Activated T-cell treated with anti-CD3 and anti-CD28 coated beads, Interleukin-2, amount 50 U/mL, for 24 hours (primary cell): ENCODE data around the gene RBM19.

Source experiments
- DNase-seq: peaks from one replicate; pipeline ENCODE4 v3.0.0-alpha.2; 2020
- H3K27ac Mint-ChIP-seq: 2 replicates; pipeline ENCODE4 v1.8.0; 2020; ENCODE audit warnings: mild to moderate bottlenecking, mixed read lengths
- H3K27me3 Mint-ChIP-seq: 2 replicates; pipeline ENCODE4 v1.8.0; 2020; ENCODE audit warnings: mixed read lengths
- H3K36me3 Mint-ChIP-seq: 2 replicates; pipeline ENCODE4 v1.8.0; 2020; ENCODE audit warnings: low read depth, mixed read lengths
- H3K4me1 Mint-ChIP-seq: 2 replicates; pipeline ENCODE4 v1.8.0; 2020; ENCODE audit warnings: low read depth, mixed read lengths
- H3K4me3 Mint-ChIP-seq: 2 replicates; pipeline ENCODE4 v1.8.0; 2020; ENCODE audit warnings: mild to moderate bottlenecking, moderate library complexity, mixed read lengths
- H3K9me3 Mint-ChIP-seq: 2 replicates; pipeline ENCODE4 v1.8.0; 2020; ENCODE audit warnings: mixed read lengths

RBM19 gene

GRCh38 chr12:113776536-113776935 lies 189.6 kb downstream of the RBM19 start:
- Mint-ChIP-seq H3K36me3 (no peaks in the 10 kb centered on the region), H3K27me3 (peaks cover 70% of the 10 kb centered on the region), H3K4me3 (no peak overlapping the region), H3K27ac (no peak overlapping the region), H3K4me1 (no peaks in the 10 kb centered on the region), H3K9me3 (peaks cover 3% of the 10 kb centered on the region)
- DNase-seq: no peak

DNA sequence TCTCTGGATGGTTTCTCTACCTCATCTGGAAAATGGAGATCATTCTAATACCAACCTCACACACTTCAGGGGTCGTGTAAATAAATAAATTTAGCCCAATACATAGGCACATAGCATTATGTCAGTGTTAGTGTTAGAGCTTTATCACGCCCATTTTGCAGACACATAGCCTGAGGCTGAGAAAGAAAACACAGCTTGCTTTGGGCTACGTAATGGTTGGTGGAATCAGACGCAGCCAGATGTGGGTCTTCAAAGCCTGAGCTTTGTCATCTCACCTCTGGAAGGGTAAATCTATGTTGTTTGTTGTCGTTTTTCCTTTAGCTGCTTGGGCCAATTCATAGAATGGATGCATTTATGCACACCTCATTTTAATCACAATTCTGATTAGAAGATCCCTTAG lies 191.6 kb downstream of the RBM19 start:
- H3K27ac Mint-ChIP-seq: no peak overlapping the region
- peaks cover 55% of the 10 kb centered on the region for H3K27me3 Mint-ChIP-seq
- no peak for DNase-seq
- no peaks in the 10 kb centered on the region for H3K9me3 Mint-ChIP-seq
- no peaks in the 10 kb centered on the region for H3K36me3 Mint-ChIP-seq
- H3K4me3 Mint-ChIP-seq: no peak overlapping the region
- no peaks in the 10 kb centered on the region for H3K4me1 Mint-ChIP-seq

DNA sequence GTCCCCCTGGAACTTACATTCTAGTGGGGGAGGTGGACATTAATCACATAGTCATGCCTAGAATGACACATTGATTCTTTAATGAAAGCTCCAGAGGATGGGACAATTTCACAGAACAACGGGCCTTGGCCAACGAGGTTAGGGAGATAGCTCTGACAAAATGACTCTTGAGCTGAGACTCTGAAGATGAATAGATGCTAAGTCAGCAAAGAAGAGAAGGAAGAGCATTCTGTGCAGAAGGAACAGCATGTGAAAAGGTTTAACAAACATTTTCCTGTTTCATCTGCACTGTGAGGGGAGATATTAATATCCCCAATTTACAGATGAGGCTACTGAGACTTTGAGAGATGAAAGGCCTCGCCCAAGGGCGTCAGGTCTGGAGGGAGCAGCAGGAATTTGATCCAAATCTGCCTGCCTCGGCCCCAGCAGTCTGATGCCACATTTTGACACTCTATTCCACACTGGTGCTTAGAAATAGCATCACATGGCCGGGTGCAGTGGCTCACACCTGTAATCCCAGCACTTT lies 193.6 kb downstream of the RBM19 start:
- Mint-ChIP-seq H3K4me1 (no peaks in the 10 kb centered on the region), H3K27ac (no peak overlapping the region), H3K4me3 (no peak overlapping the region), H3K36me3 (no peaks in the 10 kb centered on the region), H3K9me3 (no peaks in the 10 kb centered on the region), H3K27me3 (peaks cover 39% of the 10 kb centered on the region)
- no peak for DNase-seq

DNA sequence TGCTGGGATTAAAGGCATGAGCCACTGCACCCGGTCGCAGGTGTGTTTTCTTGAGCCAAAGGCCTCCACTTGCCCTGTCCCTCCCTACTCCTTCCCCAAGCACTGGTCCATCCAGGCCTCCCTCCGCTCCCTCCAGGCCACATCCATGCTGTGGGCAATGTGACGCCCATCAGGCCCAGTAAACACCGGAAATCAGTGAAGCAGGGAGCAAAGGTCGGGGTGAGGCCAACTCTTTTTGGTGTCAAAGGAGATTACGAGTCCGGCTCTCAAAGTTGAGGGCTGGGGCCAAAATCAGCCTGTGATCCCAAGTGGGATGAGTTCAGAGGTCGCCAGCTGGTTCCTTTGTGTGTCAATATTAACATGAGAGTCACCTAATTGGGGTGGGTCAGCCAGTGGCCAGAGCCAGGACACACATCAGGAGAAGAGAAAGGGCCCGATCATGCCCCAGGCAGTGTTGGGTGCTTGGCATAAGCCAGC lies 195.7 kb downstream of the RBM19 start:
- no peak for DNase-seq
- Mint-ChIP-seq H3K4me3 (no peak overlapping the region), H3K27ac (no peak overlapping the region), H3K36me3 (no peaks in the 10 kb centered on the region), H3K27me3 (peaks cover 24% of the 10 kb centered on the region), H3K4me1 (no peaks in the 10 kb centered on the region), H3K9me3 (no peaks in the 10 kb centered on the region)

- Mint-ChIP-seq H3K27me3 (peaks cover 25% of the 10 kb centered on the region), H3K9me3 (no peaks in the 10 kb centered on the region), H3K36me3 (no peaks in the 10 kb centered on the region), H3K4me1 (no peaks in the 10 kb centered on the region), H3K27ac (no peak overlapping the region), H3K4me3 (no peak overlapping the region)
- no peak for DNase-seq
These were observed 196.8 kb downstream of the RBM19 start for GRCh38 chr12:113769305-113769704.

GRCh38 chr12:113768850-113769249 lies 197.3 kb downstream of the RBM19 start:
- Mint-ChIP-seq H3K36me3 (no peaks in the 10 kb centered on the region), H3K4me3 (no peak overlapping the region), H3K4me1 (no peaks in the 10 kb centered on the region), H3K9me3 (no peaks in the 10 kb centered on the region), H3K27ac (no peak overlapping the region), H3K27me3 (peaks cover 24% of the 10 kb centered on the region)
- no peak for DNase-seq

DNA sequence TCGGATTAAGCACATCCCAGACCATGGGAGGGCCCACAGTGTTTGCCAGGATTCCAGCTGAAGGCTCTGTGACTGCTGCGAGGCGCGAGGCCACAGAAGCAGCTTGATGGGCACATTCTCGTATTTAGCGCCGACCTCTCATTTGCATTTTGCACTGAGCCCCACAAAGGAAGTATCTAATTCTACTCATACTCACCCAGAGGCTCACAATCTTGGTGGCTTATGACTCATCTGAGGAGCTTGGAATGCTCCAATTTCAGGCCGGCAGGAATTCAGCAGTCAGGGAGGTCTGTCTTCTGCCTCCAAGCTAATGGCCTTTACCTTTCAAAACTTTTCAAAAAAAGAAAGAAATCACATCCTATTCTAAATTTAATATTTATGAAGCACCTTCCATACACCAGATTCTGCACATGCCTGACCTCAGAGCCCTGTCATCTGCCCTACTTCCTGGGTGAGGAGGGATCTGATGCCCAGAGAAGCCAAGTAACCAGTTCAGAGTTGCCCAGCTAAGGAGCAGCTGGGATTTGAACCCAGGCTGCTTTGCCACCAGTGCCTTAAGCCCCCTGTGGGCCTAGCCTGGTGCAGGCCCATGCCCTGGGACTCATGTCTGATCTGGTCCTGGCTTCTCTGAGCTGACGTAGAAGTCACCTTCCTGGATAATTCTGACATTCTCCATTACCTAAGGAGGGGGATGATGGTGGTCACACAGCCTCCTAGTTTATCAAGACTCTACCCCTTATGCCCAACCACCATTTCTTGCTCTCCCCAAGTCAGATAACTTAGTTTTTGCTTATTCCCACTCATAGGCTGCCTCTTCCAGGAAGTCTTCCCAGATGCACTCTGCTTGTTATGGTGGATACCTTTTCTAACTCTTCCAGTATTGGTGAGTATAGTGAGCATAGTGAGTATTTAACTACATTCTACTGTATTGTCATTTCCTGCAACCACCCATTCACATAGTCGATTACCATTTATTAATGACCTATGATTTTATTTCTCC lies 198.9 kb downstream of the RBM19 start:
- Mint-ChIP-seq H3K36me3 (no peaks in the 10 kb centered on the region), H3K27me3 (peaks cover 24% of the 10 kb centered on the region), H3K4me1 (no peaks in the 10 kb centered on the region), H3K9me3 (no peaks in the 10 kb centered on the region), H3K4me3 (no peak overlapping the region), H3K27ac (no peak overlapping the region)
- DNase-seq: no peak
